Activated CD4-positive, alpha-beta T cell treated with anti-CD3 and anti-CD28 coated beads, Interleukin-2, amount 50 U/mL, for 48 hours (primary cell): ENCODE results near the gene CHIA.
"Not testable (repeated sequence)": the region's sequence is repeated elsewhere in the genome, so short reads cannot be mapped to it uniquely, and the experiment has no call there.

ENCODE experiments used
- DNase-seq, 2 experiments: peaks; one replicate each; pipeline ENCODE4 v3.0.0-alpha.2; 2020

Gene CHIA

DNA sequence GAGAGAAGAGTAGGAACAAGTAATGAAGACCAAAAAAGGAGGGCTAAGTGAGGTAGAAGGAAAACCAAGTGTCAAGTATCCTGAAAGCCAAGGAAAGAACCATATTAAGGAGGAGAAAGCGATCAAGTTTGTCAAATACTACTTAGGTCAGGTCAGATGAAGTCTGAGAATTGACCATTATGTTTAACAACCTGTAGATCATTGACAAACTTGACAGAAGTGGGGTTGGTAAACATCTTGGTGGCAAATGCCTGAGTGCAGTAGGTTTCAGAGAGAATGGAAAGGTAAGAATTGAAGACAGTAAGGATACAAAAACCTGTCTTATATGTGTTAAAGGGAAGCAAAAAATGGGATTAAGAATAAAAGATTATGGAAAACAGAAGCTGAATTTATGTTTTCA lies 3.7 kb upstream of the CHIA start:
- no peak for DNase-seq

DNA sequence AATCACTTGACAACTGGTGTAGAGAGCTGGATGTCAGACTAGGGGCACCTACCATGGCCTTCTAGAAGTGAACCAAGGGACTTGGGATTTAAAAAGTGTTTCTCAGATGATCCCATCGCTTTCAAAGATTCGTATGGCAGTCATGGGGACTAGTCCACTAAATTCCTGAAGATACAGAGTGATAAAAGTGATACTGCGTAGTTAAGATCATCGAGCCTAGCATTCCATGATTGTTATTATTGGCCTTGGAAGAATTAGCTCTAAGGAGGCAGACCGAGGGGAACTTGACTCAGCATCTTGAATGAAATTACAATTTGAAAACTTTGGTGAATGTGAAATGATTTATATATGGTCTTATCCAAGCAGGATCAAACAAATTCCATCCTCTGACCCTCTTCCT lies 1.3 kb upstream of the CHIA start:
- no peak for DNase-seq

DNA sequence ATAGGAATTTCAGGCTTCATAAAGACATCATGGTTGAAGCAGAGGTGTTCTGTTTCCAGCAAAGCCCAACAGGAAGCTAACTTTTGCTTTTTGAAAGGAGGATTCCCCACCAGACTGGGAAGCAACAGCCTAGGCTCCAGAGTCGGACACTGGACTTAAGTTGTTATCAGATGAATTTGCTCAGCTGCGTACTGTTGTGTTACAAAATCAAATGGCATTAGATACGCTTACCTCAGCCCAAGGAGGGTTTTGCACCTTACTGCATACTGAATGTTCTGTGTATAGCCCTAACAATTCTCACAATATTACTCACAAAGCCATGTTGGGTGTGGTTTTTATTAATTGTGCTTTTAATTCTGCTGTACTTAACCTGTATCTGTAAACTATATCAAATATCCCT lies 547 bp upstream of the CHIA start:
- DNase-seq: no peak

DNA sequence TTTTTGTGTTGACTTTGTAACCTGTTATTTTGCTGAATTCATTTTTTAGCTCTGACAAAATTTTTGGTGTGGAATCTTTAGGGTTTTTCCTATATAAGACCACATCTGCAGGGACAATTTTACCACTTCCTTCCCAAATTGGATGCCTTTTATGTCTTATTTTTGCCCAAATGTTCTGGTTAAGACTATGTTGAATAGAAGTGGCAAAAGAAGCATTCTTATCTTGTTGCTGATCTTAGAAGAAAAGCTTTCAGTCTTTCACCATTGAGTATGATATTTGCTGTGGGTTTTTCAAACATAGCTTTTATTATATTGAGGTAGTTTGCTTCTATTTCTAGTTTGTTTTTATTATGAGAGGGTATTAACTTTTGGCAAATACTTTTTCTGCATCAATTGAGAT lies 3.7 kb downstream of the CHIA start:
- DNase-seq: no peak

DNA sequence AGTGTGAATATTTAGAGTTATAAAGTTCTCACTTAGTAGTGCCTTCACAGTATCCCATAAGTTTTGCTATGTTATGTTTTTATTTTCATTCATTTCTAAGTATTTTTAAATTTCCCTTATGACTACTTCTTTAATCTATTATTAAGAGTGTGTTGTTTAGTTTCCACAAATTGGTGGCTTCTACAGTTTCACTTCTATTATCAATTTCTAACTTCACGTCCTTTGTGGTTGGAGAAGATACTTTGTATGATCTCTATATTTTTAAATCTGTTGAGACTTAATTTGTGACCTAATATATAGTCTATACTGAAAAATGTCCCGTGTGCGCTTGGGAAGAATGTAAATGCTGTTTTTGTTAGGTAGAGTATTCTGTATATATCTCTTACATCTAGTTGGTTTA lies 11.7 kb downstream of the CHIA start:
- no peak for DNase-seq

DNA sequence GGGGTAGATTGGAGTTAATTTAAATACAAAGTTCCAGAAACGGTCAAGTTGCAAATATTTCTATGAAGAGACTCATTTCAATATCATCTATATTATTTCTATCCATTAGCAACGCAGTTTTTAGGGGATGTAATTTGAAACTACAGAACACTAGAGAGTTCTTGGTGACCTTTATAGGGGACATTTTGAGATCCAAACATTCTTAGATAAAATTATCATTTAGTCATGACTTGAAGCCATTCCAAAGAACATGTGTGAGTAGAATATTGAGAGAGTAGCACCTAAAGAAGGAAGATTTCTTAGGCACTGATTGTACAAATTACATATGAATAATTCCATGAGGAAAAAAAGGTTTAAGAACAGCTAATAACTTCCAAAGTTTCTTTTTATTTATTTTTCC lies 19.0 kb downstream of the CHIA start:
- no peak for DNase-seq

DNA sequence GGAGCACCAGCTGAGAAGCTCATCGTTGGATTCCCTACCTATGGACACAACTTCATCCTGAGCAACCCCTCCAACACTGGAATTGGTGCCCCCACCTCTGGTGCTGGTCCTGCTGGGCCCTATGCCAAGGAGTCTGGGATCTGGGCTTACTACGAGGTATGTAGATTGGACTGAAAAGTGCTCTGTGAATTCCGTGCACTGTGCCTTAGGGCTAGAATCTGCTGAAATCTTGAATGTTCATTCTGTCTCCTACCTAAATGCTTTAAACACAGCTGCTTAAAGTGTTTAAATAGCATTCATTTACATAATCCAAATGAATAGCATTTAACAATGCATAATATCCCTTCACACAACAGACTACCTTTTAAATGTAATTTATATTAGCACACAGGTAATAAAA lies 27.9 kb downstream of the CHIA start:
- DNase-seq: no peak

DNA sequence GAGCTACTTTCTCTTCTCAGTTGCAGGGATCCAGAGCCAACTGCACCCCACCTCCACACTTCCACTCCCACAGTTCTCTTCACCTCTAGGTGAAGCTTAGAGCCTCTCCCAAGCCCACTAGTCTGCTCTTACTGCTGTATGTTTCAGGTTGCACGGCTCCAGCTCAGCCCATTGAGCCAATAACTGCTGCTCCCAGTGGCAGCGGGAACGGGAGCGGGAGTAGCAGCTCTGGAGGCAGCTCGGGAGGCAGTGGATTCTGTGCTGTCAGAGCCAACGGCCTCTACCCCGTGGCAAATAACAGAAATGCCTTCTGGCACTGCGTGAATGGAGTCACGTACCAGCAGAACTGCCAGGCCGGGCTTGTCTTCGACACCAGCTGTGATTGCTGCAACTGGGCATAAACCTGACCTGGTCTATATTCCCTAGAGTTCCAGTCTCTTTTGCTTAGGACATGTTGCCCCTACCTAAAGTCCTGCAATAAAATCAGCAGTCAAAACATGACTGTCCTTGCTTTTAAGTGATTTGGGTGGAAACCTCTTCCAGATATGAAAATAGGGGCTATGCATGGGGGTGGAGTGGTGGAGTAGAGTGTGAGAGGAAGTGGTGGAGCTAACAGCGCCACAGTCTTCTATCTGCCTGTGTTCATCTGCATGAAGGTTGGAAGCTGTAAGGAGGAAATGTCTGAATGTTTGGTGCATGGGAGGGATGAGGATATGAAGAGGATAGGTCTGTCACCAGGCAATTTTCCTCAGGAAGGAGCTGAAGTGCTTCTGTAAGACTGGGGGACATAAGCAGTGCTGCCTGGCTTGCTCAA lies 29.6 kb downstream of the CHIA start:
- no peak for DNase-seq

DNA sequence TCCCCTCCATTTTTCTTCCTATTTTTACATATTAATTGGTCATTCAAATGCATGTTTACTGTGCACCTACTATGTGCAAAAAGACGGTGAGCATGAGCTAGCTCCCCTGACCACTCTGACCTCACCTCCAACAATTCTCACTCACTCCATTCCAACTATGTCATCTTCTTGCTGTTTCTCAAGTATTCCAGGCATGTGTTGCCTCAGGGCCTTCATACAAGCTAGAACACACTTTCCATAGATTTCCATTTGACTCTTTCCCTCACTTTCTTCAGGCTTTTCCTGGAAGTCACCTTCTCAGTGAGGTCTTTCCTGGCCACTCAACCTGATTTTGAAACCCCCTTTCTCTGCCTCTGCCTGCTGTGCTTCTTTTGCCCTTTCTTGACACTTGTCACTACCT lies 32.6 kb downstream of the CHIA start:
- no peak for DNase-seq

DNA sequence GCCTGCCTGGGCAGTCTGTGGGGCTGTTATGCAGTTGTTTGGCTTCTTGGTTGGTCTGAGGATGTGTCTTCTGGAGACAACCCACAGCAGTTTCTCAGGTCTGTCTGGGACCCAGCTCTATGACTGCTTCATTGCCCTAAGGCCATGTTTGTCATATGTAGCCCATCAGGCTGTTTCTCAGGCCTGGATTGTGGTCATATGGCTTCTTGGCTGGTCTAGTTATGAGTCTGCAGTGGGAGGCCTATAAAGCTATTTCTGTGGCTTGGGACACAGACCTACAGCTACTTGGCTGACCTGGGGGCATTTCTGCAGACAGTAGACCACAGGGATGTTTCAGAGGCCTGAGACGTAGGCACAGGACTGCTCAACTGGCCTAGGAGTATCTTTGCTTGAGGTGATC lies 41.5 kb downstream of the CHIA start:
- no peak for DNase-seq

DNA sequence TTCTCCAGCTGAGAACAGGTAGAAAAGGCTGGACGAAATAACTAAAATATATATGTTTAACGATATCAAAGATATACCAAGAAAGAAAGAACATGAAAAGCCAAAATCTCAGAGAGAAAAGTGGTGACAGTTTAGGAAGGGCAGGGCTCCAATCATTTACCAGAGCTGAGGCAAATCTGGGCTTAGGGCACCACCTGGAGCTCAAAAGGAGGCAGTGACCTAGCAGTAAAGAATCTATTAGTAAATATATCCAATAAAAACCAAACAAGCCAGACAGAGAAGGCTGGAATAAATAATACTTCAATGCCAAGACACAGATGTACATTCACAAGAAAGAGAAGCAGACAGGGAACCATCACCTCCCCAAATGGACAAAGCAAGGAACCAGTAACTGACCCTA lies 43.5 kb downstream of the CHIA start:
- peak; percentile 46 to 60 for DNase-seq

DNA sequence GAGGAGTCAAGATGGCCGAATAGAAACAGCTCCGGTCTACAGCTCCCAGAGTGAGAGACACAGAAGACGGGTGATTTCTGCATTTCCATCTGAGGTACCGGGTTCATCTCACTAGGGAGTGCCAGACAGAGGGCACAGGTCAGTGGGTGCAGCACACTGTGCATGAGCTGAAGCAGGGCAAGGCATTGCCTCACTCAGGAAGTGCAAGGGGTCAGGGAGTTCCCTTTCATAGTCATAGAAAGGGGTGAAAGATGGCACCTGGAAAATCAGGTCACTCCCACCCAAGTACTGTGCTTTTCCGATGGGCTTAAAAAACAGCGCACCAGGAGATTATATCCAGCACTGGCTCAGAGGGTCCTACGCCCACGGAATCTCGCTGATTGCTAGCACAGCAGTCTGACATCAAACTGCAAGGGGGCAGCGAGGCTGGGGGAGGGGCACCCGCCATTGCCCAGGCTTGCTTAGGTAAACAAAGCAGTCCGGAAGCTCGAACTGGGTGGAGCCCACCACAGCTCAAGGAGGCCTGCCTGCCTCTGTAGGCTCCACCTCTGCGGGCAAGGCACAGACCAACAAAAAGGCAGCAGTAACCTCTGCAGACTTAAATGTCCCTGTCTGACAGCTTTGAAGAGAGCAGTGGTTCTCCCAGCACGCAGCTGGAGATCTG lies 44.7 kb downstream of the CHIA start:
- DNase-seq: not testable (repeated sequence)

DNA sequence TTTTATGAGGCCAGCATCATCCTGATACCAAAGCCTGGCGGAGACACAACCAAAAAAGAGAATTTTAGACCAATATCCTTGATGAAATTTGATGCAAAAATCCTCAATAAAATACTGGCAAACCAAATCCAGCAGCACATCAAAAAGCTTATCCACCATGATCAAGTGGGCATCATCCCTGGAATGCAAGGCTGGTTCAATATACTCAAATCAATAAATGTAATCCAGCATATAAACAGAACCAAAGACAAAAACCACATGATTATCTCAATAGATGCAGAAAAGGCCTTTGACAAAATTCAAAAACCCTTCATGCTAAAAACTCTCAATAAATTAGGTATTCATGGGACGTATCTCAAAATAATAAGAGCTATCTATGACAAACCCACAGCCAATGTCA lies 48.2 kb downstream of the CHIA start:
- not testable (repeated sequence) for DNase-seq

DNA sequence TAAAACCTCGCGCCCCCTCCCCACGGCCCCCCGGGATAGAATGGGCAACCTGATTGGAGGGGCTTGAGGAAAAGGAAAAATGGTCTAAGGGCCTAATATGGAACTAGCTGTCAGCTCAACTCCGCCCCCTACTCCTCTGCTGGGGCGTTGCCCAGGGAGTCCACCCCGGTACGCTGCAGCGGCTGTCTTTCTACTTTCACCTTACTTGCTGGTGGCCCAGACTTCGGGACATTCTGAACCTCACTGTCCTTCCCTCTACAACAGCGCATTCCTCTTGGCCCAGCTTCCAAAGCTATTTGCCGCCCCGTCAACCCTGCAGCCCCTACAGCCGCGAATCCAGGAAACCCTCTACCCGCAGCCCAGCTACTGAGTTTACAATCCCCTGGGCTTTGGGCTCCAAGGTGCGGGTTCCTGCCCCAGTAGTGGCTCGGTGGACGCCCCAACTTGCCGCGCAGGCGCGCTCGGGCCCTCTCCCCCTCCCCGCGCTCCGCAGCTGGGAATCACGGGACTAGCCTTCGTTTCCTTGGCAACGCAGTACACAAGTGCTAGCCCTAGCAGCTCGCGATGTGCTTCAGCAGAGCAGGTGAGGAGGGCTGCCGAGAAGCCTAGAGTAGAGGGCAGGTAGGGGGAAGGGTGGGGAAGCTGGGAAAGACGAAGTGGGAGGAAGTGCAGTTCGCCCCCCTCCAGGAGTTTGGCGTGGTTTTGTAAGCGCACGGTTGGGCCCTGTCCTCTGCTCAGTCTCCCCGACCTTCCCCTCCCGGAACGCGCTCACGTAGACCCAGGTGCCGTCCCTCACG lies 55.6 kb downstream of the CHIA start:
- DNase-seq: peak; percentile 80 to 83

DNA sequence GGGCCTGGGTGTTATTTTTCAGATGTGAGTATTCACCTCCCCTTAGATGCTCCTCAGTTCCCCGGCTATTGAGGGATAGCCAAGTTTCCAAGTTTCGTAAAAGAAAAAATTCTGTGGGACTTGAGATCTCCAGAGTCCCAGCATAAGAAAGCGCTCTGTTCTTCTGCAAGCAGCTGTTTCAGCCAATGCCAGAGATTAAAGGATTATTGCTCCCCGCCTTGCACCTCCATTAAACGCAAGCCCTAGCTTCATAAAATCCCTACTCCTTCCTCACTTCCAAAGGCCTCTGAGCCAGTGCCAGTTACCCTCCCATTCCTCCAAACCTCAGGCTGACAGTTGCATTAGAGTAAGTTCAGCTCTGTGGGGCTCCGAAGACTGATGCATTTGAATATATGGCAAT lies 56.4 kb downstream of the CHIA start:
- DNase-seq: no peak

DNA sequence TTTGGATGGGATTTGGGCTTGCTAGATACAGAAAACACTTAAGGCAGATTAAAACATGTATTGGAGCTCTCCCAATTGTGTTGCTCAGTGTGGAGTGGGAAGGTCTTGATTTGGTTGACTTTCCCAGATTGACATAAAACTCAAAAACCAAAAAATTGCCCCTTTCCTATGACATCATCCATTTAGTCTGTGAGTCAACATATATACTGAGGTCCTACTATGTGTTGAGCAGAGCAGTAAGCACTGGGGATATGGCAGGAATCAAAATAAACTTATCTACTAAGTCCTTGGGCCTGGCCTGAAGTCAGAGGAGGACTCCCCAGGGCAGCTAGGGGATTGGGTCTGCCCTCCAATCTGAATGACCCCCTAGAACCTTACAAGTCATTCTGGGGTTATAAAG lies 61.0 kb downstream of the CHIA start:
- DNase-seq: no peak

DNA sequence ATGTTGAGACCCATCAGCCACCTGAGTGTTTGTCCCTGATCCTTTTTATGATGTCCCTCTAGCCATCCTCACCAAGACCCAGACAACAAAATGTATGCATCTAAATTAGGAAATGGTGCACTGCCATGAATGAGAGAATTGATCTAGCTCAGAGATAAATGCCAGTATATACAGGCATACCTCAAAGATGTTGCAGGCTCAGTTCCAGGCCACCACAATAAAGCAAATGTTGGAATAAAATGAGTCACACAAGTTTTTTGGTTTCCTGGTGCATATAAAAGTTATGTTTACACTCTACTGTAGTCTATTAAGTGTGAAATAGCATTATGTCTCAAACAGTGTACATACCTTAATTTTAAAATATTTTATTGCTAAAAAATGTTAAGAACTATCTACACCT lies 63.9 kb downstream of the CHIA start:
- DNase-seq: no peak

DNA sequence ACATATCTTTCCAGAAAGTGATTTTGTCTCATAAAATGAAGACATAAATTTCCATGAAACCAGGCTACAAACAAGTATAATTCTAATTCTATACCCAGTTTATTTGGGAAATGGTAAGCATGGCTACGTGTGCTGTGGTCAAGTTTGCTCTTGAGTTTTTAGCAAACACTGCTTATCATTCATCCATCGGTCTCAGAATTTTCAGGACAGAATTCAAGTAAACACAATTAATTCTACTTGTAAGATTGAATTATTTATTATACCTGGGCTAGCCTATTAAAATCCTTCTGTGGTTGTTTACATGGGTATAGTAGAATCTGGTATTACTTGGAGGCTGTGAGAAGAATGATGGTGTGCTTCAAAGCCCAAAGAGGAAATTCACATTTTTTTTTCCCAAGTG lies 68.3 kb downstream of the CHIA start:
- DNase-seq: no peak

DNA sequence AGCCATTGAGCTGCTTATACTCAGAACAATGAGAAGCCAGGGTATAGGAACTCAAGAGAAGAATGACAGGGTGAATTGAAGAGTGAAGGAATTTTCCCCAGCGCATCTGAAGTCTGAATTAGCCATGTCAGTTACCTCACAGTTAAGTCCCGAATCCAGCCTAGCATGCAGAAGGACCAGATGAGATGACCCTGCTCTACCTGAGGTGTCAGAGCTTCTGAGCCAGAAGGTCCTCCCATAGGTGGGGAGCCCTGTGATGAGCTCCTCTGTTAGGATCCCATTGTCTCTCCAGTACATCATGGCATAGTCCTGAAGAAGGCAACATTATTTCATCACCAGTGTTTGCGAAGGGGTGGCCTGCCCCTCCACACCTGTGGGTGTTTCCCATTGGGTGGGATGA lies 68.7 kb downstream of the CHIA start:
- no peak for DNase-seq

DNA sequence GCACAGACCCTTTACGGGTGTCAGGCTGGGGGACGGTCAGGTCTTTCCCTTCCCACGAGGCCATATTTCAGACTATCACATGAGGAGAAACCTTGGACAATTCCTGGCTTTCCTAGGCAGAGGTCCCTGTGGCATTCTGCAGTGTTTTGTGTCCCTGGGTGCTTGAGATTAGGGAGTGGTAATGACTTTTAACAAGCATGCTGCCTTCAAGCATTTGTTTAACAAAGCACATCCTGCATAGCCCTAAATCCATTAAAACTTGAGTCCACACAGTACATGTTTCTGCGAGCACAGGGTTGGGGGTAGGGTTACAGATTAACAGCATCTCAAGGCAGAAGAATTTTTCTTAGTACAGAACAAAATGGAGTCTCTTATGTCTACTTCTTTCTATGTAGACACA lies 69.6 kb downstream of the CHIA start:
- DNase-seq: not testable (repeated sequence)

DNA sequence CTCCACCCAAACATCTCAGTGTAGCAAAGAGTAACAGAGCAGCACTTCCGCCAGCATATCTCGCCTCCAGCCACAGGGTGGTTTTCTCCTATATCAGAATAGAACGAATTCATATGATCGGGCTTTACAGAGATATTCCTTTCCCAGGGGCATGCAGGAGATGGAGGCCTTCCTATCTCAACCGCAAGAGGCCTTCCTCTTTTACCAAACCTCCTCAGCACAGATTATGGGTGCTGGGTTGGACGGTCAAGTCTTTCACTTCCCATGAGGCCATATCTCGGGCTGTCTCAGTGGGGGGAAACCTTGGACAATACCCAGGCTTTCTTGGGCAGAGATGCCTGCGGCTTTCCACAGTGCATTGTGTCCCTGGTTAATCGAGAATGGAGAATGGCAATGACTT lies 71.1 kb downstream of the CHIA start:
- no peak for DNase-seq

DNA sequence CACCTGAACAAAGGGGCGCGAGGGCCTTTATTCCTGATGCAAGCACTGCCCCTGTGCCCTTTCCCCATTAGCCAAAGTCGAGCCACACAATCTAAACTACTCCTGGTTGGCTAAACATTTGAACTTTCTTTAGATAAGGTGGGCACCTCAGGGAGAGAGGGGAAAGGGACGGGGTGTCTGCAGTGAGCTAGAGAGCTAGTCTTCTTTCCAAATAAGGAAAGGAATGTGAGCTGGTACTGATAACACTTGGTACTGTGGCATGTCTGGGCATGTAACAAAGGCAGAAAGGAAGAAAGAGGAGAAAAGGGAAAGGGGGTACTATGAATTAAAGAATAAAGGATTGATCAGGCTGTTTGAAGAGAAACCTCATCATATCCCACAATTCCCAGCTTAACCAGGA lies 74.0 kb downstream of the CHIA start:
- DNase-seq: no peak

DNA sequence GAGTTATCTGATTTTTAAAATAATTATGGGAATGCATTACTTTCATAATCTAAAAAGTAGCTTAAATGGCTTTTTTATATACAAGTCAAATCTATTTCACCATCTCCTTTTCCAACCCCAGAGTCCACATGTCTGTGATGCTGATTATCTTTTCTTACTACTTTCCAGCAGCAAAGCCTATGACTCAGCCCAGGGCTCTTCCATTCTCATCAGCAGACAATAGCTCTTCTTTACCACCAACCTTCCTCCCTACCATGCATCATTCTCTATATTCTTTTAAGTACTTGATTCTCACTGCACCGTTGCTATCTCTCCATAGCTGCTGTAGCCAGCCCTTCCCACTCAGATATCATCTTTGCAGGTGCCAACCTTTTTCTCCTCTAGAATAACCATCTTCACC lies 75.6 kb downstream of the CHIA start:
- DNase-seq: no peak

DNA sequence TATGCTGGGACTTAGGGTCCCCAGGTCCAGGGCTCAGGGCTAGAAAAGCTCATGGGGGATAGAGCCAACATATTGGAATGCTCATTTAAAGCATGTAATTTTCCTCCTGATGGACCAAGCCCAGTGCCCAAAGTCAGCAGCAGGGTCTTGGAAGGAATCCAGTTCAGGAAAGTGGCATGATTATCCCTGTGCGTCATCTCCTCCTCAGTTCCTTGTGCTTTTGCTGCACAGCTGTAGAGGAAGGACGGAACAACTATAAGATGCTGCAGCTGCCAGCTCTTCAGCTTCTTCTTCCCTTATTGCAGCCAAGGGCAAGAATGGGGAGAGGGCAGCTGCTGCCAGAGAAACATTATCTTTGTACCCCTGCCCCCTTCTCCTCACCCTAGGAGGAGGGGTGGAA lies 78.5 kb downstream of the CHIA start:
- DNase-seq: no peak
